Kidney (tissue), 14 donors: ENCODE results near the gene ANXA11. TPM values are rescaled to one million over a fixed set of nuclear protein-coding genes. Genes with fewer than 3 reads are reported as not detected.

Experiments
- DNase-seq, 5 donors: peaks; one replicate each; pipeline ENCODE4 v3.0.0-alpha.2; 2013 to 2020
- FAIRE-seq: peaks from 2 replicates; lab custom pipeline; 2012; peaks lifted over from hg19 to GRCh38; lab: Jason Lieb, UNC
- H3K27ac ChIP-seq, 2 donors: one replicate each; pipeline ENCODE4 v1.7.0; 2013; ENCODE audit warnings: low read depth in 2 of 2, low read length in 2 of 2, inconsistent platforms in 1 of 2
- H3K27me3 ChIP-seq: one replicate; pipeline ENCODE4 v1.7.1; 2013; ENCODE audit warnings: low read length, inconsistent platforms; ENCODE audit not compliant: control insufficient read depth, insufficient read depth
- H3K36me3 ChIP-seq, 3 donors: one replicate each; pipeline versions ENCODE4 v1.7.0 to v1.7.1; 2013; ENCODE audit warnings: low read length in 3 of 3, control low read depth in 1 of 3, inconsistent platforms in 1 of 3; ENCODE audit not compliant: insufficient read depth in 3 of 3, control insufficient read depth in 2 of 3
- H3K4me1 ChIP-seq, 3 donors: one replicate each; pipeline versions ENCODE4 v1.7.0 to v1.7.1; 2013; ENCODE audit warnings: low read length in 3 of 3, inconsistent platforms in 1 of 3, low read depth in 1 of 3; ENCODE audit not compliant: control insufficient read depth in 2 of 3, insufficient read depth in 2 of 3
- H3K4me3 ChIP-seq, 3 donors: one replicate each; pipeline versions ENCODE4 v1.7.0 to v1.8.1; 2013; ENCODE audit warnings: low read length in 3 of 3, control low read depth in 1 of 3, inconsistent platforms in 1 of 3
- H3K9ac ChIP-seq, 3 donors: one replicate each; pipeline versions ENCODE4 v1.7.0 to v1.7.1; 2013; ENCODE audit warnings: low read length in 3 of 3, control low read depth in 1 of 3, inconsistent platforms in 1 of 3
- H3K9me3 ChIP-seq, 3 donors: one replicate each; pipeline versions ENCODE4 v1.7.0 to v1.7.1; 2013; ENCODE audit warnings: low read length in 3 of 3, control low read depth in 1 of 3, inconsistent platforms in 1 of 3; ENCODE audit not compliant: control insufficient read depth in 2 of 3, insufficient read depth in 1 of 3
- CTCF ChIP-seq: IDR thresholded peaks from 3 replicates; pipeline ENCODE4 v1.5.1; 2012; ENCODE audit warnings: mild to moderate bottlenecking, moderate library complexity, borderline replicate concordance; ENCODE audit not compliant: insufficient read depth; ENCODE audit errors: extremely low read depth
- intact Hi-C: fragments of 100-400 bp; cut with DNase I; formaldehyde crosslinking; loops from one replicate; pipeline ENCODE4 v1.11.1; 2022
- polyA plus RNA-seq: library from polyadenylated mRNA; stranded (reverse); fragments of 350-450 nt; fragmentation: Illumina TruSeq; extraction: RNeasy Lipid Tissue Mini Kit (QIAGEN cat#74804); gene quantifications from one replicate; pipeline ENCODE4 v1.2.3, GENCODE V29; 2014; ENCODE audit warnings: low read depth, low replicate concordance; ENCODE audit not compliant: insufficient read depth
- total RNA-seq: library from RNA; stranded (reverse); fragmentation: NEBNext Ultra II Directional; extraction: Animal tissue kit (Norgen Biotek cat#: 25700); gene quantifications from one replicate; pipeline ENCODE4 v1.2.1, GENCODE V29; 2021
- donor health status: control.
- donor health status: control.
- donor health status: control.
- donor health status: control.
- donor health status: control.
- donor health status: DM: yes; HTN: yes; CAD: no.
- donor health status: Normal renal cell carcinoma (clear cell type).

Gene ANXA11
- total and polyA plus RNA-seq, 2 donors from 2014 or later: 435 to 543 TPM

GRCh38 chr10:80182986-80183385 is 22.4 kb downstream of the ANXA11 start:
- H3K27me3 ChIP-seq: no peaks in the 10 kb centered on the region
- no peak overlapping the region for H3K27ac ChIP-seq
- H3K4me3 ChIP-seq: no peak overlapping the region
- no peak overlapping the region for H3K9ac ChIP-seq
- no peak for TF ChIP-seq CTCF
- H3K36me3 ChIP-seq: no peaks in the 10 kb centered on the region
- intact Hi-C loops: no loop called here
- H3K4me1 ChIP-seq: peaks cover 0 to 34% (median 15%) of the 10 kb centered on the region in 3 donors
- FAIRE-seq: no peak
- no peaks in the 10 kb centered on the region for H3K9me3 ChIP-seq
- no peak for DNase-seq

GRCh38 chr10:80177781-80178636 is 27.3 kb downstream of the ANXA11 start:
- TF ChIP-seq CTCF: no peak

GRCh38 chr10:80176526-80176925 is 28.8 kb downstream of the ANXA11 start:
- intact Hi-C loops: no loop called here
- Histone ChIP-seq H3K4me1 (peaks cover 0 to 13% (median 0%) of the 10 kb centered on the region in 3 donors), H3K27ac (no peak overlapping the region), H3K9ac (no peak overlapping the region), H3K4me3 (no peak overlapping the region), H3K36me3 (peaks cover 0 to 14% (median 6%) of the 10 kb centered on the region in 3 donors), H3K9me3 (no peaks in the 10 kb centered on the region), H3K27me3 (no peaks in the 10 kb centered on the region)
- DNase-seq (peak in 1 of 5 donors; percentile 37), FAIRE-seq (no peak)
- no peak for TF ChIP-seq CTCF

More at GRCh38 chr10:80177781-80178636, 27.3 kb downstream of the ANXA11 start:
- no peaks in the 10 kb centered on the region for H3K9me3 ChIP-seq
- H3K9ac ChIP-seq: peak overlapping the region in 1 of 3 donors; percentile 26
- H3K27ac ChIP-seq: no peak overlapping the region
- intact Hi-C loops: no loop called here
- H3K27me3 ChIP-seq: no peaks in the 10 kb centered on the region
- DNase-seq: peak in 1 of 5 donors; percentile 30
- H3K36me3 ChIP-seq: peaks cover 0 to 6% (median 5%) of the 10 kb centered on the region in 3 donors
- no peak for FAIRE-seq
- H3K4me1 ChIP-seq: peaks cover 0 to 16% (median 5%) of the 10 kb centered on the region in 3 donors
- no peak overlapping the region for H3K4me3 ChIP-seq
